Activated CD8-positive, alpha-beta memory T cell treated with anti-CD3 and anti-CD28 coated beads for 48 hours (primary cell): ENCODE results near the gene CRACR2B.

Source experiments
- DNase-seq, 3 experiments: peaks; one replicate each; pipeline ENCODE4 v3.0.0-alpha.2; 2020; ENCODE audit warnings: low read depth in 2 of 3, low spot score in 2 of 3

CRACR2B gene

DNA sequence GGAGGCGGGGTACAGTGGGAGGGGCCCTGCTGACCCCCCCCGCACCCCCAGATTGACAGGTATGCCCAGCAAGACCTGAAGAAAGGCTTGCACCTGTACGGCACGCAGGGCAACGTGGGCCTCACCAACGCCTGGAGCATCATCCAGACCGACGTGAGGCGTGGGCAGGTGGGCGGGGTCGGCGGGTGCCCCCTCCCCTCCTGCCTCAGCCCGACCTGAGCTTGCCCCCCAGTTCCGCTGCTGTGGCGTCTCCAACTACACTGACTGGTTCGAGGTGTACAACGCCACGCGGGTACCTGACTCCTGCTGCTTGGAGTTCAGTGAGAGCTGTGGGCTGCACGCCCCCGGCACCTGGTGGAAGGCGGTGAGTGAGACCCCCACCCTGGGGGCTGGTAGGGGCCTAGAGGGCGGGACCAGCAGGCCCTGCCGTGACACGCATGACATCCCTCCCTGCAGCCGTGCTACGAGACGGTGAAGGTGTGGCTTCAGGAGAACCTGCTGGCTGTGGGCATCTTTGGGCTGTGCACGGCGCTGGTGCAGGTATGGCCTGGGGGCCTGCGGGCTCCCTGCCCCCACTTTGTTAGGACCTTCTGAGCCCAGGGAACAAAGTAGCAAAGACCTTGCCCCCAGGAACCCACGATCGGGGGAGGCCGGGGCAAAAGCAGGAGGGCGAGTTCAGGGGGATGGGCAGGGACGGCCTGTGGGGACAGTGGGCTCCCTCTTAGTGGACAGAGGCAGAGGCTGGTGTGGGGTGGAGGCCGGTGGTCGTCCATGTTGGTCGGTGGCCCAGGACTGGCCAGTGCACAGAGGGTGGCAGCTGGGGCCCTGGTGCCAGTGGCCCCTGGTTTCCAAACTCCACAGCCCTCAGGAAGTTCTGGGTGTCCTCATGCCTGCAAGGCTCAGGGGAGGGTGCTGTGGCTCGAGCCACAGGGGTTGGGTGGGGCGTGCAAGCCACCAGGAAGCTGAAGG lies 38.0 kb downstream of the CRACR2B start:
- DNase-seq = no peak

- DNase-seq = no peak
Observed at GRCh38 chr11:866481-866880, 38.8 kb downstream of the CRACR2B start.

GRCh38 chr11:867856-868358 lies 40.2 kb downstream of the CRACR2B start:
- no peak for DNase-seq

DNA sequence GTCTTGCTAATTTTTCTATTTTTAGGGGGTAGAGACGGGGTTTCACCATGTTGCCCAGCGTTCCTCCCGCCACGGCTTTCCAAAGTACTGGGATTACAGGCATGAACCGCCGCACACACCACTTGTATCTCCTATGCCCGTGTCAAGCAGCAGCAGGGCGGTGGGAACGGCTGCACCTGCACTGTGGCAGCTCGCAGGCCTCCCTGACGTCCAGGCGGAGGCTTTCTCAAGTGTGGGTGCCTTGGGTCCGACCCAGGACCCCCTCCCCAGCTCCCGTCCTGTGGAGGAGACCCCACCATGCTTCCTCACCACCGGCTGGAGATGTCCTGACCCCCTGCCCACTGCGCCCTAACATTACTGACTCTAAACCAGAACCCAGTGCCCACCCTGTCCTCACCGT lies 40.7 kb downstream of the CRACR2B start:
- DNase-seq = no peak

GRCh38 chr11:868802-869201 lies 41.1 kb downstream of the CRACR2B start:
- no peak for DNase-seq

DNA sequence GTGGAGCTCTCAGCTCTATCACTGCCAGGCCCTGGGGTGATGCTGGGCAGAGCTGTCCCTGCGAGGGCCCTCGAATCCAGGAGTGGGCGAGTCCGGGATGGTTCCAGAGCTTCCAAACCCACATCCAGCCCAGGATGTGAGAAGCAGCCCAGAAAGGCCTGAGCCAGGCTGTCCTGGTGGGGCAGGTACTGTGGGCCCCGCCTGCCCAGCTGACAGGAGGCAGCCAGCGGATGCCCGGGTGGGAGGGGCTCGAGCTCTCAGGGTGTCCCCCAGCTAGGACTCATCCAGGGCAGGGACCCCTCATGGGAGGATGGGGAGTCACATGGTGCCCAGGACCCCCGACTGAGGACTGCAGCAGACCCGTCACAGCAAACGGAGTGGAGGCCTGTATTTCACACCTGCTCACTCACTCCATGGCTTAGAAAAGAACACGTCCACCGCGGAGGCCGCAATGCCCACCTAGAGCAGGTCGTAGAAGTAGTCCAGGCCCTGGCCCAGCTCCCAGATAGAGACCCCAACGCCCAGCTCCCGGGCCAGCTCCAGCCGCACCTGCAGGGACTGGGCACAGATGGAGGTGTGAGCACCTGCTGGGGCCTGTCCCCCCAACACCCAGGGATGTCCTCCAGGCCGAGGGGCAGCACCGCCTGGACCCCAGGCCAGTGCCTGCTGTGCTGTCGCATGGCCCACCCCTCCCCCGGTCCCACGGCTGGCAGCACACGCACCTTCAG lies 41.8 kb downstream of the CRACR2B start:
- no peak for DNase-seq

DNA sequence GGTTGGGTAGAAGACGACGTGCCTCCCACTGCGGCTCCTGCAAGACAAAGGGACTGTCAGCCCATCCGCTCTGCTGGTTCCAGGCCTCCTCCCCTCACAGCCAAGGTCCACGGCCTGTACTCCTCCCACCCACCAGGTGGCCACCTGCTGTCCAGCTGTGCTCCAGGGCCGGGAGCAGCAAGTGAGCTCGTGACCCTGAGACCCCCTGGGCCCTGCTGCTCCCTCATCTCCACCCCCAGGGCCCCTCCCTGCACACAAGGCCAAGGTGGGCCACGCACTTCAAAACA lies 42.4 kb downstream of the CRACR2B start:
- DNase-seq = no peak

DNA sequence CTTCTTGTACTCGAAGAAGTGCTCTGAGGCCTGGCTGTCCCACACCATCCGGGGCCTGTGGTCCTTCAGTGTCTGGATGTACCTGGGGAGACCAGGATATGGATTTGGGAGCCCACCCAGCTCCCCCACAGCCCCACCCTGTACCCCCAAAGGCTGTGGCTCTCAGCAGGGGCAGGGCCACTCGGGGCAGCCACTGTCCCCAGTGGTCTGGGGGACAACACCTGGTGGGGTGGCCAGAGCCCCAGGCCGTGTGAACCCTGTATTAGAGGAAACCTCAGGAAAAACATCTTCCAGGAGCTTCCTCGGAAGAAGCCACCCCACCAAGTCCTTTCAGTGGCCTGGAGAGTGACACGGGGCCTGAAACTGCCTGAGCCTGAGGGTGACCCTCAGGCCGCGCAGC lies 42.7 kb downstream of the CRACR2B start:
- no peak for DNase-seq

DNA sequence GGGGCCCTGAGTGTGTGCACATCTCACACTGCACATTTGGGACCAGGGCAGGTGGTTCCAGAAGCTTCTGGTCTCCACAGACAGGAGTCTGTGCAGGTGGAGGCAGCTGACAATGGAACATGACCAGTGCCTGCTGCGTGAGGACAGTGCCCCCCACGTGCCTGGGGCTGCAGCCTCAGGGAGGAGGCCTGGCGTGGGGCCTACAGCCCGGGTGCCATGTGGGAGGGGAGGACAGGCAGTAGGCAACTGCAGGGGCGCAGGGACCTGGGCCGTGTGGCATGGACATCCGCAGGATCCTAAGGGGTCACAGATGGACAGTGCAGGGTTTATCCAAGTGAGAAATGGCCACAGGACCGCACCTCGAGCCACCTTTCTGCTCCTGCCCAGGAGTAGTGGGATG lies 43.8 kb downstream of the CRACR2B start:
- DNase-seq = no peak

- no peak for DNase-seq
Observed at GRCh38 chr11:872799-873198, 45.1 kb downstream of the CRACR2B start.

GRCh38 chr11:873706-874105 lies 46.0 kb downstream of the CRACR2B start:
- DNase-seq = no peak

DNA sequence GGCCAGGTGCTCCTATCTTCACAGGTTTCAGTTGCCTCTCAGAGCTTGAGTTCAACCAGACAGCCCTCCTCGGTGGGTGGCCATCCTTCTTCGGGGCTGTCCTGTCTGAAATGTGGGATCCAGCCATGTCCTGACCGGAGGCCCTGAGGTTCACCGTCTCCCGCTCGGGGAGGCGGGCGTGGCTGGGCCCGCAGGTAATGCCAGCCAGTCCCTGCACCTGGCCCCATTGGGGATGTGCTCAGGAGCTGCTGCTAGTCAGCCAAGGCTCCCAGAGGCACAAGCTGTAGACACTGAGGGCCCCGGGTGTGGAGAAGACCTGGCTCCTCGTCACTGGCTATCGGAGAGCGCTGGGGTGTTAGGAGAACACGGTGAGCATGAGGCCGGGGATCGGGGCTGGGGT lies 47.5 kb downstream of the CRACR2B start:
- no peak for DNase-seq

GRCh38 chr11:875769-876301 lies 48.1 kb downstream of the CRACR2B start:
- no peak for DNase-seq

- no peak for DNase-seq
Observed at GRCh38 chr11:876545-876944, 48.8 kb downstream of the CRACR2B start.

DNA sequence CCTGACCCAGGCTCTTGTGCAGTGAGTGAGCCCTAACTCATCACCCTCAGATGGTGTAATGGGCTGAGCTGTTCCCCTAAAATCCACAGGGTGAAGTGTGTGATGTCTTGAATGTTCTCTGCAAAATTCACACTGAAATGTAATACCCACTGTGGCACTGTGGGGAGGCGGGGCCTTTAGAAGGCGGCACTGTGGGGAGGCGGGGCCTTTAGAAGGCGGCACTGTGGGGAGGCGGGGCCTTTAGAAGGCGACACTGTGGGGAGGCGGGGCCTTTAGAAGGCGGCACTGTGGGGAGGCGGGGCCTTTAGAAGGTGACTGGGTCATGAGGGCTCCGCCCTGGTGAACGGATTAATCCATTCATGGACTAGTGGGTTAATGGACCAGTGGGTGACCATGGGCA lies 49.8 kb downstream of the CRACR2B start:
- DNase-seq = no peak

DNA sequence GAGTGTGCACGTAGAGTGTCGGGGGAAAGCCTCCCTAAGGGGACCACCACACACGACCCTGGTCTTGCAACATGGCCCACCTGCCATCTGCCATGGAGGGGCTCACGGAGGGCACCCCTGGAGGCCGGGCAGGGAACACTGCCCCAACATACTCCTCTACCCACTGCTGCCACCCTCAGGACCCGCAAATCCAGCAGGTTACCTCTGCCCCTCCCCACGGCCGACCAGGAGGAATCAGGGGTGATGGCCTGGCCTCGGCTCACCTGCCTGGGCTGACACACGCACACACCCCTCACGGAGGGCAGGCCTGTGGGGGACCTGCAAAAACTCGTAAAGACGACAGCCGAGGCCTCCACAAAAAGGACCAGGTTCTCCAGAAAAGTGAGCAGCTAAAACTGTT lies 52.7 kb downstream of the CRACR2B start:
- no peak for DNase-seq
